GM12878 (cell line): Measurements from ENCODE around the gene TBCD. TPM values are rescaled to one million over a fixed set of nuclear protein-coding genes. Genes with fewer than 3 reads are reported as not detected.

Experiments
- ATAC-seq: fragments of 200-7000 bp; cut with Tn5 transposase; 3 replicates; pipeline ENCODE4 v1.9.1; 2020; ENCODE audit warnings: mild to moderate bottlenecking, moderate library complexity
- BruUV-seq: library from RNA; stranded (reverse); fragments of 400-500 nt; replicated peaks from 2 replicates; lab custom pipeline; 2021; lab: Mats Ljungman, UMichigan
- CTCF ChIA-PET: fragments of 300-600 bp; sonication (Branson Sonifier 250); formaldehyde crosslinking; extraction: SDS; loops from one replicate; lab custom pipeline; 2021; ENCODE audit warnings: inconsistent platforms; lab: Yijun Ruan, JAX
- POLR2A ChIA-PET: fragments of 350-600 bp; formaldehyde crosslinking; extraction: SDS; loops from one replicate; lab custom pipeline; 2021; ENCODE audit warnings: inconsistent platforms; lab: Charles Lee
- RAD21 ChIA-PET: fragments of 300-600 bp; sonication (Branson Sonifier 250); formaldehyde crosslinking; loops from one replicate; lab custom pipeline; 2023; ENCODE audit warnings: antibody characterized with exemption; ENCODE audit not compliant: unreplicated experiment; lab: Charles Lee
- SMC1A ChIA-PET: fragments of 300-600 bp; sonication (Branson Sonifier 250); formaldehyde crosslinking; loops from one replicate; lab custom pipeline; 2023; ENCODE audit not compliant: unreplicated experiment, uncharacterized antibody; lab: Charles Lee
- DNase-seq: peaks from one replicate; pipeline ENCODE4 v3.0.0-alpha.2; 2011; ENCODE audit warnings: low read depth, low spot score
- FAIRE-seq: peaks from 3 replicates; lab custom pipeline; 2011; peaks lifted over from hg19 to GRCh38; lab: Jason Lieb, UNC
- H2AFZ ChIP-seq: 2 replicates; pipeline ENCODE4 v1.6.0; 2011; ENCODE audit warnings: low read depth, low read length, control low read depth; ENCODE audit not compliant: control insufficient read depth
- H3K27ac ChIP-seq: 2 replicates; pipeline ENCODE4 v1.5.1; 2011; ENCODE audit warnings: control low read depth; ENCODE audit not compliant: control insufficient read depth, insufficient read depth
- H3K27me3 ChIP-seq, 2 experiments: replicated peaks in 1 of 2; 2 replicates each; pipeline versions ENCODE4 v1.6.0 to v1.6.1; 2011; ENCODE audit warnings: low read length in 1 of 2; ENCODE audit not compliant: control insufficient read depth in 2 of 2, insufficient read depth in 2 of 2
- H3K36me3 ChIP-seq, 2 experiments: 2 replicates each; pipeline ENCODE4 v1.5.1; 2011; ENCODE audit warnings: low read length in 1 of 2; ENCODE audit not compliant: control insufficient read depth in 2 of 2, insufficient read depth in 2 of 2
- H3K4me1 ChIP-seq: 2 replicates; pipeline ENCODE4 v1.6.1; 2011; ENCODE audit warnings: mild to moderate bottlenecking, low read length, moderate library complexity, mixed read lengths; ENCODE audit not compliant: control insufficient read depth, insufficient read depth
- H3K4me2 ChIP-seq: 2 replicates; pipeline ENCODE4 v1.6.0; 2011; ENCODE audit warnings: control low read depth; ENCODE audit not compliant: control insufficient read depth, insufficient read depth
- H3K4me3 ChIP-seq: fragments of 200-600 bp; sonication (generic); 2 replicates; pipeline ENCODE4 v1.5.1; 2016
- H3K79me2 ChIP-seq: 2 replicates; pipeline ENCODE4 v1.6.0; 2011; ENCODE audit warnings: low read length; ENCODE audit not compliant: control insufficient read depth, insufficient read depth
- H3K9ac ChIP-seq: 2 replicates; pipeline ENCODE4 v1.8.0; 2011; ENCODE audit warnings: low read length, control low read depth, mixed read lengths; ENCODE audit not compliant: control insufficient read depth, insufficient read depth
- H3K9me3 ChIP-seq: replicated peaks from 3 replicates; pipeline ENCODE4 v1.5.1; 2011; ENCODE audit warnings: mild to moderate bottlenecking, low read length; ENCODE audit not compliant: control insufficient read depth, insufficient read depth
- H4K20me1 ChIP-seq: 2 replicates; pipeline ENCODE4 v1.6.0; 2011; ENCODE audit not compliant: control insufficient read depth, insufficient read depth
- CBX5 ChIP-seq: sonication (generic); IDR thresholded peaks from 2 replicates; pipeline ENCODE4 v1.6.1; 2016; ENCODE audit warnings: low read depth, moderate library complexity, mild to moderate bottlenecking, inconsistent platforms
- CREB1 ChIP-seq: IDR thresholded peaks from 2 replicates; pipeline ENCODE4 v1.6.1; 2012; ENCODE audit warnings: low read depth, mild to moderate bottlenecking, inconsistent platforms
- EGR1 ChIP-seq, 2 experiments: IDR thresholded peaks; 1 replicate in 1 of 2; 2 replicates in 1 of 2; pipeline ENCODE4 v1.6.1; 2011 to 2012; ENCODE audit warnings: low read depth in 2 of 2, low read length in 2 of 2, borderline replicate concordance in 1 of 2, mild to moderate bottlenecking in 1 of 2, moderate library complexity in 1 of 2
- ETV6 ChIP-seq, 2 experiments: fragments of 450-650 bp in 1 of 2; IDR thresholded peaks in 1 of 2; conservative IDR thresholded peaks in 1 of 2; 2 replicates each; pipeline ENCODE4 v1.6.1; 2014; ENCODE audit warnings: antibody characterized with exemption in 1 of 2, borderline replicate concordance in 1 of 2, low read depth in 1 of 2, mild to moderate bottlenecking in 1 of 2, moderate library complexity in 1 of 2
- FOS ChIP-seq: IDR thresholded peaks from 3 replicates; pipeline ENCODE4 v1.6.1; 2011; ENCODE audit warnings: borderline replicate concordance; ENCODE audit not compliant: insufficient read length; ENCODE audit errors: extremely low read depth
- NFYB ChIP-seq: IDR thresholded peaks from 2 replicates; pipeline ENCODE4 v1.6.1; 2011; ENCODE audit warnings: low read depth, mild to moderate bottlenecking, low read length, improper control_type of control experiment, moderate library complexity; ENCODE audit not compliant: insufficient read depth
- PML ChIP-seq: IDR thresholded peaks from 2 replicates; pipeline ENCODE4 v1.6.1; 2012; ENCODE audit warnings: low read length, inconsistent platforms
- POLR2AphosphoS2 ChIP-seq: IDR thresholded peaks from 2 replicates; pipeline ENCODE4 v1.6.1; 2011; ENCODE audit warnings: low read depth, mild to moderate bottlenecking, low read length, improper control_type of control experiment, moderate library complexity
- RAD21 ChIP-seq: IDR thresholded peaks from 2 replicates; pipeline ENCODE4 v1.6.1; 2011; ENCODE audit warnings: mild to moderate bottlenecking, low read depth, low read length, moderate library complexity; ENCODE audit not compliant: insufficient read depth
- RBBP5 ChIP-seq: fragments of 200-600 bp; sonication (generic); conservative IDR thresholded peaks from 2 replicates; pipeline ENCODE4 v1.6.1; 2016
- RUNX3 ChIP-seq: IDR thresholded peaks from 2 replicates; pipeline ENCODE4 v1.6.1; 2012; ENCODE audit warnings: low read length, inconsistent platforms
- ZNF217 ChIP-seq: fragments of 450-650 bp; IDR thresholded peaks from 2 replicates; pipeline ENCODE4 v1.6.1; 2017; ENCODE audit warnings: antibody characterized with exemption, mild to moderate bottlenecking
- WGBS: methylation state at CpG from one replicate; pipeline ENCODE4 v1.1.6; 2016; ENCODE audit warnings: low lambda C conversion rate; ENCODE audit not compliant: insufficient replicate concordance, insufficient coverage; ENCODE audit errors: missing lambda C conversion rate; 5-methylcytosine and 5-hydroxymethylcytosine counted together
- in situ Hi-C: fragments of 300-500 bp; cut with MboI; formaldehyde crosslinking; loops from 9 replicates; pipeline ENCODE4 v1.14.3; 2018; ENCODE audit warnings: mixed read lengths
- intact Hi-C: fragments of 100-400 bp; cut with micrococcal nuclease; formaldehyde crosslinking; loops from one replicate; pipeline ENCODE4 v1.14.2; 2022; ENCODE audit not compliant: unreplicated experiment
- polyA plus RNA-seq, 11 experiments: library from polyadenylated mRNA; depleted of rRNA in 4 of 11; unstranded in 6 of 11; stranded (reverse) in 5 of 11; fragments of >200 nt; fragmentation: Nextera tagmentation in 4 of 11; fragmentation: Illumina TruSeq in 1 of 11; extraction: Ambion mirVana in 4 of 11; extraction: Trizol in 1 of 11; gene quantifications; 1 replicate in 1 of 11; 2 replicates in 10 of 11; pipeline versions ENCODE4 v1.2.1 to v1.2.3, GENCODE V29; 2011 to 2016; ENCODE audit warnings: inconsistent platforms in 2 of 11, missing spikeins in 2 of 11, low read depth in 1 of 11
- total RNA-seq, 4 experiments: library from RNA; depleted of rRNA in 3 of 4; stranded (reverse); fragments of >200 nt in 3 of 4; fragmentation: Illumina TruSeq in 1 of 4; extraction: Trizol in 1 of 4; gene quantifications; 2 replicates each; pipeline versions ENCODE4 v1.2.1 to v1.2.3, GENCODE V29; 2013 to 2021
- TF ChIP-seq, protein P1 (sequence below), 3 experiments: IDR thresholded peaks in 2 of 3; conservative IDR thresholded peaks in 1 of 3; 2 replicates each; pipeline ENCODE4 v1.5.1; 2011; ENCODE audit warnings: low read depth in 3 of 3, low read length in 3 of 3, mild to moderate bottlenecking in 3 of 3, control low read depth in 2 of 3, moderate library complexity in 2 of 3, inconsistent platforms in 1 of 3, mixed read lengths in 1 of 3; ENCODE audit not compliant: control insufficient read depth in 2 of 3, insufficient read depth in 1 of 3; ENCODE audit errors: extremely low read depth in 1 of 3
- TF ChIP-seq, protein P2 (sequence below): fragments of 450-650 bp; IDR thresholded peaks from 2 replicates; pipeline ENCODE4 v1.6.1; 2017; ENCODE audit warnings: antibody characterized with exemption, mild to moderate bottlenecking, moderate library complexity
- TF ChIP-seq, protein P3 (sequence below): IDR thresholded peaks from 2 replicates; pipeline ENCODE4 v1.6.1; 2012; ENCODE audit warnings: low read length, inconsistent platforms

The TBCD gene
- total and polyA plus RNA-seq, 10 of the 15 experiments (the other 5 are each of a cell fraction or from before 2014, with no cell fraction given), result 10.3 to 114 (median 52.4) TPM

DNA sequence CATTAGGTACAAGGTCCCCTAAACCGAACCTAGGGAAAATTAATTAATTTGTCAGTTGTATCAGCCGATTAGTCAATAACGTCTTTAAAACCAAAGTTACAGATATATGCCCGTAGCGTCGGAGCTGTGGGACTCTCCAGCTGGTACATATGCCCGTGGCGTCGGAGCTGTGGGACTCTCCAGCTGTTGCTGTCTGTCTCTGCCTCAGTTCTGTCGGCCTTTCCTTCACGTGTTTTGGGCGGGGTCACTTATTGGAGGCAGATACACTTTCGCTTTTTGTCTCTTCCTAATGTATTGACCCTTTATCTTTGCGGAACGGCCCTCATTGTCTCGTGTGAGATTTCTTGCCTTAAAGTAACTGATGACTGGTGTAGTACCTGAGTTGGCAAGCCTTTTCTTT, 150.0 kb downstream of the TBCD start (continued):
- TF ChIP-seq, protein P1, sequence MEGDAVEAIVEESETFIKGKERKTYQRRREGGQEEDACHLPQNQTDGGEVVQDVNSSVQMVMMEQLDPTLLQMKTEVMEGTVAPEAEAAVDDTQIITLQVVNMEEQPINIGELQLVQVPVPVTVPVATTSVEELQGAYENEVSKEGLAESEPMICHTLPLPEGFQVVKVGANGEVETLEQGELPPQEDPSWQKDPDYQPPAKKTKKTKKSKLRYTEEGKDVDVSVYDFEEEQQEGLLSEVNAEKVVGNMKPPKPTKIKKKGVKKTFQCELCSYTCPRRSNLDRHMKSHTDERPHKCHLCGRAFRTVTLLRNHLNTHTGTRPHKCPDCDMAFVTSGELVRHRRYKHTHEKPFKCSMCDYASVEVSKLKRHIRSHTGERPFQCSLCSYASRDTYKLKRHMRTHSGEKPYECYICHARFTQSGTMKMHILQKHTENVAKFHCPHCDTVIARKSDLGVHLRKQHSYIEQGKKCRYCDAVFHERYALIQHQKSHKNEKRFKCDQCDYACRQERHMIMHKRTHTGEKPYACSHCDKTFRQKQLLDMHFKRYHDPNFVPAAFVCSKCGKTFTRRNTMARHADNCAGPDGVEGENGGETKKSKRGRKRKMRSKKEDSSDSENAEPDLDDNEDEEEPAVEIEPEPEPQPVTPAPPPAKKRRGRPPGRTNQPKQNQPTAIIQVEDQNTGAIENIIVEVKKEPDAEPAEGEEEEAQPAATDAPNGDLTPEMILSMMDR (IDR thresholded peaks at IDR 0.05 in 2 of 3, conservative IDR thresholded peaks at IDR 0.05 in 1 of 3; ENCODE audit: control insufficient read depth in 2 of 3, extremely low read depth in 1 of 3, insufficient read depth in 1 of 3, low read depth in 3 of 3, low read length in 3 of 3), result no peak
- TF ChIP-seq NFYB (no peak), CREB1 (no peak)

DNA sequence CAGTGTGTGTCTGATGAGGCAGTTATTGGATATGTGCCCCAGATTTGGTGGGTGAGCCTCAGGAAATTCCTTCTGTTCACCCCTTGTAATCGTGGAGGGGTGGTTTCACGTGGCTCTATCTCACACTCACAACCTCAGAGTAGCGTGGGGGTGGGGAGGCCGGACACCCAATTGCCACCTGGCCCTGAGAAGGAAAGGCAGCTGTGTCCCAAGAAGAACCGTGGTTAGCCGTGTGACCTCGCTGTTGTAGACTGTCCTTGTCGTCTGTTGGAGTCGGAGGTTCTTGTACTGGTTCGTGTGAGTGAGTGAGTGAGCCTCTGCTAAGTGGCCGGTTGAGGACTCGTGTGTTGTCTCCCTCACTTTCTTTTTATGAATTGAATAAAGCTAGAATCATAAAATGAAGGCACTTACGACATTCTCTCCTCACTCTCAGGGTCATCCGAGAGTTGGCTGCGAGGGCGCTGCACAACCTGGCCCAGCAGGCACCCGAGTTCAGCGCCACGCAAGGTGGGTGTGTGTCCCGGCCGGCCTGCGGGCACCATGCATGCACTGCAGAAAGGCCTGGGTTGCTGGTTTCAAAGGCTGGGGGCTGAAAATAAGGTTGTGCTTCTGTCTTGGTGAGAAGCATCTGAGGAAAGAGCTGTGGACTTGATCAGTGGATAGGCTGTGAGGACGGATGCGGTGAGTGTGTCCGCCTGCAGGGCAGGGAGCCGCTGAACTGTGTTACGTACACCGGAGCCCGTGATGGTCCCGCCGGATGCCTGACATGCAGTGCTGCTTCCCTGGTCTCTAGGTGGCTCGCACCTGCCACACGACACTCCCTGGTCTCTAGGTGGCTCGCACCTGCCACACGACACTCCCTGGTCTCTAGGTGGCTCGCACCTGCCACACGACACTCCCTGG, 151.4 kb downstream of the TBCD start:
- no peaks in the 10 kb centered on the region for H4K20me1 ChIP-seq
- H3K79me2 ChIP-seq, result no peaks in the 10 kb centered on the region
- H3K36me3 ChIP-seq, result peaks cover 10 to 34% of the 10 kb centered on the region in 2 experiments
- H3K4me1 ChIP-seq, result no peaks in the 10 kb centered on the region
- H3K4me2 ChIP-seq, result no peak overlapping the region
- no peak overlapping the region for H3K27ac ChIP-seq
- ChIA-PET POLR2A (no interaction called here), RAD21 (no interaction called here), SMC1A (no interaction called here), CTCF (no interaction called here)
- no peak overlapping the region for H3K9ac ChIP-seq
- in situ Hi-C loops, result no loop called here
- intact Hi-C loops, result no loop called here
- no peak overlapping the region for H2AFZ ChIP-seq
- DNase-seq (no peak), ATAC-seq (no peak), FAIRE-seq (no peak)
- no peaks in the 10 kb centered on the region for H3K9me3 ChIP-seq
- BruUV-seq, result no TSS peak
- WGBS, result 94% methylated on average over 32 of the region's 37 CpGs
- H3K27me3 ChIP-seq, result no peaks in the 10 kb centered on the region
- H3K4me3 ChIP-seq, result no peak overlapping the region
- TF ChIP-seq PML (no peak), RUNX3 (no peak), CBX5 (no peak), ZNF217 (no peak), FOS (no peak), POLR2AphosphoS2 (no peak), EGR1 (IDR thresholded peaks at IDR 0.05; ENCODE audit: borderline replicate concordance in 1 of 2, low read depth in 2 of 2, low read length in 2 of 2) (no peak), ETV6 (conservative IDR thresholded peaks at IDR 0.05 in 1 of 2, IDR thresholded peaks at IDR 0.05 in 1 of 2; ENCODE audit: borderline replicate concordance in 1 of 2, low read depth in 1 of 2) (no peak), RAD21 (no peak), RBBP5 (no peak)
- TF ChIP-seq, protein P2, sequence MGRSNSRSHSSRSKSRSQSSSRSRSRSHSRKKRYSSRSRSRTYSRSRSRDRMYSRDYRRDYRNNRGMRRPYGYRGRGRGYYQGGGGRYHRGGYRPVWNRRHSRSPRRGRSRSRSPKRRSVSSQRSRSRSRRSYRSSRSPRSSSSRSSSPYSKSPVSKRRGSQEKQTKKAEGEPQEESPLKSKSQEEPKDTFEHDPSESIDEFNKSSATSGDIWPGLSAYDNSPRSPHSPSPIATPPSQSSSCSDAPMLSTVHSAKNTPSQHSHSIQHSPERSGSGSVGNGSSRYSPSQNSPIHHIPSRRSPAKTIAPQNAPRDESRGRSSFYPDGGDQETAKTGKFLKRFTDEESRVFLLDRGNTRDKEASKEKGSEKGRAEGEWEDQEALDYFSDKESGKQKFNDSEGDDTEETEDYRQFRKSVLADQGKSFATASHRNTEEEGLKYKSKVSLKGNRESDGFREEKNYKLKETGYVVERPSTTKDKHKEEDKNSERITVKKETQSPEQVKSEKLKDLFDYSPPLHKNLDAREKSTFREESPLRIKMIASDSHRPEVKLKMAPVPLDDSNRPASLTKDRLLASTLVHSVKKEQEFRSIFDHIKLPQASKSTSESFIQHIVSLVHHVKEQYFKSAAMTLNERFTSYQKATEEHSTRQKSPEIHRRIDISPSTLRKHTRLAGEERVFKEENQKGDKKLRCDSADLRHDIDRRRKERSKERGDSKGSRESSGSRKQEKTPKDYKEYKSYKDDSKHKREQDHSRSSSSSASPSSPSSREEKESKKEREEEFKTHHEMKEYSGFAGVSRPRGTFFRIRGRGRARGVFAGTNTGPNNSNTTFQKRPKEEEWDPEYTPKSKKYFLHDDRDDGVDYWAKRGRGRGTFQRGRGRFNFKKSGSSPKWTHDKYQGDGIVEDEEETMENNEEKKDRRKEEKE, result no peak
- TF ChIP-seq, protein P3, sequence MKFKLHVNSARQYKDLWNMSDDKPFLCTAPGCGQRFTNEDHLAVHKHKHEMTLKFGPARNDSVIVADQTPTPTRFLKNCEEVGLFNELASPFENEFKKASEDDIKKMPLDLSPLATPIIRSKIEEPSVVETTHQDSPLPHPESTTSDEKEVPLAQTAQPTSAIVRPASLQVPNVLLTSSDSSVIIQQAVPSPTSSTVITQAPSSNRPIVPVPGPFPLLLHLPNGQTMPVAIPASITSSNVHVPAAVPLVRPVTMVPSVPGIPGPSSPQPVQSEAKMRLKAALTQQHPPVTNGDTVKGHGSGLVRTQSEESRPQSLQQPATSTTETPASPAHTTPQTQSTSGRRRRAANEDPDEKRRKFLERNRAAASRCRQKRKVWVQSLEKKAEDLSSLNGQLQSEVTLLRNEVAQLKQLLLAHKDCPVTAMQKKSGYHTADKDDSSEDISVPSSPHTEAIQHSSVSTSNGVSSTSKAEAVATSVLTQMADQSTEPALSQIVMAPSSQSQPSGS, result no peak
